Heart left ventricle (tissue), 16 donors: Measurements from ENCODE around the gene ADGRA1. TPM values are rescaled to one million over a fixed set of nuclear protein-coding genes. Genes with fewer than 3 reads are reported as not detected.
A peak's percentile ranks its signal among the peaks of the same experiment; 100 is the strongest.

Experiments used
- ATAC-seq, 4 donors: fragments of 200-7000 bp; cut with Tn5 transposase; one replicate each; pipeline ENCODE4 v1.9.1; 2020 to 2022; ENCODE audit warnings: moderate library complexity in 4 of 4, mild to moderate bottlenecking in 3 of 4, moderate number of reproducible peaks in 1 of 4
- DNase-seq, 5 donors: peaks; one replicate each; pipeline ENCODE4 v3.0.0-alpha.2; 2020
- H3K27ac ChIP-seq, 12 donors: fragments of 200-600 bp; sonication (generic) in 4 of 12; one replicate each; pipeline versions ENCODE4 v1.5.0 to v1.8.0; 2016 to 2022; ENCODE audit warnings: mild to moderate bottlenecking in 2 of 12
- H3K27me3 ChIP-seq, 9 donors: fragments of 200-600 bp; sonication (generic) in 2 of 9; one replicate each; pipeline versions ENCODE4 v1.5.1 to v1.8.0; 2016 to 2022; ENCODE audit warnings: mild to moderate bottlenecking in 3 of 9
- H3K36me3 ChIP-seq, 9 donors: fragments of 200-600 bp; sonication (generic) in 2 of 9; one replicate each; pipeline versions ENCODE4 v1.5.0 to v1.8.0; 2018 to 2022; ENCODE audit warnings: mild to moderate bottlenecking in 2 of 9
- H3K4me1 ChIP-seq, 12 donors: fragments of 200-600 bp; sonication (generic) in 4 of 12; one replicate each; pipeline versions ENCODE4 v1.5.0 to v1.8.0; 2016 to 2022; ENCODE audit warnings: mild to moderate bottlenecking in 3 of 12
- H3K4me3 ChIP-seq, 12 donors: fragments of 200-600 bp; sonication (generic) in 4 of 12; one replicate each; pipeline versions ENCODE4 v1.5.0 to v1.8.0; 2017 to 2022; ENCODE audit warnings: mild to moderate bottlenecking in 9 of 12, moderate library complexity in 4 of 12
- H3K9me3 ChIP-seq, 12 donors: fragments of 200-600 bp; sonication (generic) in 4 of 12; one replicate each; pipeline versions ENCODE4 v1.5.0 to v1.8.0; 2016 to 2022; ENCODE audit warnings: mild to moderate bottlenecking in 1 of 12
- POLR2A ChIP-seq, 2 donors: fragments of 450-650 bp; IDR thresholded peaks; one replicate each; pipeline ENCODE4 v1.6.1; 2017; ENCODE audit warnings: antibody characterized with exemption in 2 of 2, mild to moderate bottlenecking in 2 of 2, moderate library complexity in 2 of 2
- WGBS, 4 donors: extraction: QIAGEN DNeasy Blood & Tissue Kit in 2 of 4; methylation state at CpG; one replicate each; pipeline versions ENCODE4 v1.1.5 to v1.1.7; 2013 to 2018; 5-methylcytosine and 5-hydroxymethylcytosine counted together
- intact Hi-C, 10 donors: fragments of 100-400 bp; cut with DNase I; formaldehyde crosslinking; loops; one replicate each; pipeline versions ENCODE4 v1.11.1 to v1.14.2; 2022
- polyA plus RNA-seq, 2 donors: library from polyadenylated mRNA; stranded (reverse); fragments of 200-250 nt; gene quantifications; one replicate each; pipeline ENCODE4 v1.2.3, GENCODE V29; 2013
- total RNA-seq, 9 donors: library from RNA; depleted of rRNA in 2 of 9; stranded (reverse); fragments of >200 nt in 2 of 9; fragmentation: NEBNext Ultra II Directional in 3 of 9; extraction: Animal tissue kit (Norgen Biotek cat#: 25700) in 3 of 9; gene quantifications; one replicate each; pipeline versions ENCODE4 v1.1.0 to v1.2.4, GENCODE V29; 2016 to 2023
- TF ChIP-seq, protein P1 (sequence below), 12 donors: fragments of 200-600 bp; sonication (generic) in 4 of 12; IDR thresholded peaks; one replicate each; pipeline versions ENCODE4 v1.5.0 to v1.8.0; 2018 to 2022; ENCODE audit warnings: antibody characterized with exemption in 12 of 12, mild to moderate bottlenecking in 5 of 12
- donor health status: ischemic (EF 13 %, LVEDD 7.1; RV severe dilation, severe dysfunction).
- donor health status: healthy with polysubstance abuse.
- donor health status: DM: no; HTN: yes; CAD: no.
- donor health status: DM: no; HTN: no; CAD: no.
- donor health status: ischemic (EF 25% LVEDD 6.9; RV normal size, moderate dysfunction).
- donor health status: ischemic (EF 25% LVEDD 5.7; RV mildly dilated, moderate dysfunction).
- donor health status: healthy.
- donor health status: DM: yes; HTN: yes; CAD: no.
- donor health status: ischemic (EF 35%, LVEDD 5.7; RV mildly dilated, moderate dysfunction).
- donor health status: nonischemic (EF 11% LVEDD 7.7; RV severe dilation, severe dysfunction).
- donor health status: DM: yes; HTN: yes; CAD: no.
- donor health status: PGD.
- donor health status: ischemic (EF 29% LVEDD 5.4; RV normal size, mild dysfunction).
- donor health status: nonischemic (EF 23%, LVEDD 6.1; RV moderate dilation, normal function).

The ADGRA1 gene
- total and polyA plus RNA-seq, 11 donors, result 0.03 to 0.19 (median 0.13) TPM; not detected in 8

- no peak for ATAC-seq
Measured at GRCh38 chr10:133101416-133101810, 13.7 kb downstream of the ADGRA1 start.

DNA sequence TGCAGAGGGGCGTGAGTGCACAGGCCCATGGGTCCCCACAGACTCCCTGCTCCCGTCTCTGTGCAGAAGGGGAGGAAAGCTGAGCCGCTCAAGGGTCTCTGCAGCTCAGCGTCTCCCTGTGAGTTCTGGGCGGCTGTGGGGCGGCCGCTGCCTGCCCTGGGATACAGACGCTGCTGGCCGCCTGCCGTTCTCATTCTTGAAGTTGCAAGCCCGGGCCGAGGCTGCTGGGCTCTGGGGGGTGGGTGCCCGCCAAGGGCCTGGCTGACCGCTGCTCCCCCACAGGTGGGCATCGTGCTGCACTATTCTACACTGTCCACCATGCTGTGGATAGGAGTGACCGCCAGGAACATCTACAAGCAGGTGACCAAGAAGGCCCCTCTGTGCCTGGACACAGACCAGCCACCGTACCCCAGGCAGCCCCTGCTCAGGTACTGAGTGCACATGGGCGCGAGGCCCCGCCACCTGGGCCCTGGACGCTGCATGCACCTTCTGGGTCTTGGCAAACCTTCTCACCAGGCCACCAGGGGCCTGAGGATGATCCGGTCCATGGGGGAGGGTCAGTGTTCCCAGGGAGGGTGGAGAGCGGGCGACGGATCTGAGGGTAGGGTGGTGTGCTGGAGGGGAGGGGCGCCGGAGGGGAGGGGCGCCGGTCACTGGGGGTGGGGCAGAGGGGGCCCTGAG, 14.8 kb downstream of the ADGRA1 start:
- Histone ChIP-seq H3K9me3 (peaks cover 0 to 17% (median 12%) of the 10 kb centered on the region in 12 donors), H3K4me3 (no peak overlapping the region), H3K27me3 (peaks cover 0 to 67% (median 25%) of the 10 kb centered on the region in 9 donors), H3K4me1 (peaks cover 0 to 8% (median 0%) of the 10 kb centered on the region in 12 donors), H3K36me3 (no peaks in the 10 kb centered on the region), H3K27ac (no peak overlapping the region)
- intact Hi-C loops, result no loop called here
- ATAC-seq (no peak), DNase-seq (peak in 1 of 5 donors; percentile 40)
- 68 to 75% (median 72%) methylated on average over 11 to 29 of the region's 29 CpGs for WGBS, 4 donors
- TF ChIP-seq, protein P1, sequence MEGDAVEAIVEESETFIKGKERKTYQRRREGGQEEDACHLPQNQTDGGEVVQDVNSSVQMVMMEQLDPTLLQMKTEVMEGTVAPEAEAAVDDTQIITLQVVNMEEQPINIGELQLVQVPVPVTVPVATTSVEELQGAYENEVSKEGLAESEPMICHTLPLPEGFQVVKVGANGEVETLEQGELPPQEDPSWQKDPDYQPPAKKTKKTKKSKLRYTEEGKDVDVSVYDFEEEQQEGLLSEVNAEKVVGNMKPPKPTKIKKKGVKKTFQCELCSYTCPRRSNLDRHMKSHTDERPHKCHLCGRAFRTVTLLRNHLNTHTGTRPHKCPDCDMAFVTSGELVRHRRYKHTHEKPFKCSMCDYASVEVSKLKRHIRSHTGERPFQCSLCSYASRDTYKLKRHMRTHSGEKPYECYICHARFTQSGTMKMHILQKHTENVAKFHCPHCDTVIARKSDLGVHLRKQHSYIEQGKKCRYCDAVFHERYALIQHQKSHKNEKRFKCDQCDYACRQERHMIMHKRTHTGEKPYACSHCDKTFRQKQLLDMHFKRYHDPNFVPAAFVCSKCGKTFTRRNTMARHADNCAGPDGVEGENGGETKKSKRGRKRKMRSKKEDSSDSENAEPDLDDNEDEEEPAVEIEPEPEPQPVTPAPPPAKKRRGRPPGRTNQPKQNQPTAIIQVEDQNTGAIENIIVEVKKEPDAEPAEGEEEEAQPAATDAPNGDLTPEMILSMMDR (IDR thresholded peaks at IDR 0.05), result no peak
- no peak for TF ChIP-seq POLR2A (IDR thresholded peaks at IDR 0.05)

More at GRCh38 chr10:133101416-133101810, 13.7 kb downstream of the ADGRA1 start:
- Histone ChIP-seq H3K9me3 (peaks cover 0 to 6% (median under 1%) of the 10 kb centered on the region in 12 donors), H3K4me3 (no peak overlapping the region), H3K27me3 (peaks cover 0 to 76% (median 26%) of the 10 kb centered on the region in 9 donors), H3K27ac (no peak overlapping the region), H3K4me1 (peaks cover 0 to 8% (median 0%) of the 10 kb centered on the region in 12 donors), H3K36me3 (no peaks in the 10 kb centered on the region)
- intact Hi-C loops, result no loop called here
- 27 to 36% (median 30%) methylated on average over 10 to 16 of the region's 16 CpGs for WGBS, 4 donors
- TF ChIP-seq POLR2A (IDR thresholded peaks at IDR 0.05), result no peak
- TF ChIP-seq, protein P1 (IDR thresholded peaks at IDR 0.05), result no peak
- DNase-seq, result no peak

DNA sequence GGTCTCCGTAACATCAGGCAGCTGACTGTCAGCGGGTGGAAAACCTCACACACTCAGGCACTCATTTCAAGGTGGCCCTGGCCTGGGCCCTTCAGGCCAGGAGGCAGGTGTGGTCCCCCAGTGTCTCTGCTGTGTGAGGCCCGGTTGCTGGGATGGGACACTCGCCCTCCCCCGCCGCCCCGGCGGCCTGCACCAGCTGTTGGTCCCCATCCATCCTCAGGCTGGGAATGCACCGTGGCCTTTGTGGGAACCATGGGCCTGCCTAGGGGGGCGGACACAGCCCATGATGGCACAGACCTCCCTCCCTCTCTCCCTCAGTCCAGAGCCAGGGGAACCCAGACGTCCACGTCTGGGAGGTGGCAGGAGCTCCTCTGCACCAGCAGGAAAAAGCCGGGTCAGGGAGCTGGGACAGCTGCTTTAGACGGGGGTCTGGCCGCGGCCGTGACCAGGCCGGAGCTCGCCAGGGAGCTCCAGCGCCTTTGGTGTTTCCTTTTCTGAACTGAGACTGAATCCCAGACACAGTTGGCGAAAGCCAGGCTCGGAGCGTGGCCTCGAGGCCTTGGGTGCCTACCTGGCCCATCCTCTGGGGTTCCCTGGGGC, 15.7 kb downstream of the ADGRA1 start:
- no peaks in the 10 kb centered on the region for H3K36me3 ChIP-seq
- DNase-seq (peak in 1 of 5 donors; percentile 39), ATAC-seq (no peak)
- H3K4me1 ChIP-seq, result peaks cover 0 to 8% (median 0%) of the 10 kb centered on the region in 12 donors
- H3K27me3 ChIP-seq, result peaks cover 0 to 61% (median 18%) of the 10 kb centered on the region in 9 donors
- no peak overlapping the region for H3K4me3 ChIP-seq
- intact Hi-C loops, result no loop called here
- no peak overlapping the region for H3K27ac ChIP-seq
- H3K9me3 ChIP-seq, result peaks cover 0 to 26% (median 19%) of the 10 kb centered on the region in 12 donors
- TF ChIP-seq, protein P1 (IDR thresholded peaks at IDR 0.05), result no peak
- no peak for TF ChIP-seq POLR2A (IDR thresholded peaks at IDR 0.05)
- WGBS, 4 donors, result 72 to 83% (median 78%) methylated on average over 11 to 24 of the region's 24 CpGs
